ENCODE results near the gene FTH1. TPM values are rescaled to one million over a fixed set of nuclear protein-coding genes. Genes with fewer than 3 reads are reported as not detected.

The FTH1 gene
- total RNA-seq, 4 donors from 2014 or later: 1,945 to 2,292 (median 2,070) TPM

DNA sequence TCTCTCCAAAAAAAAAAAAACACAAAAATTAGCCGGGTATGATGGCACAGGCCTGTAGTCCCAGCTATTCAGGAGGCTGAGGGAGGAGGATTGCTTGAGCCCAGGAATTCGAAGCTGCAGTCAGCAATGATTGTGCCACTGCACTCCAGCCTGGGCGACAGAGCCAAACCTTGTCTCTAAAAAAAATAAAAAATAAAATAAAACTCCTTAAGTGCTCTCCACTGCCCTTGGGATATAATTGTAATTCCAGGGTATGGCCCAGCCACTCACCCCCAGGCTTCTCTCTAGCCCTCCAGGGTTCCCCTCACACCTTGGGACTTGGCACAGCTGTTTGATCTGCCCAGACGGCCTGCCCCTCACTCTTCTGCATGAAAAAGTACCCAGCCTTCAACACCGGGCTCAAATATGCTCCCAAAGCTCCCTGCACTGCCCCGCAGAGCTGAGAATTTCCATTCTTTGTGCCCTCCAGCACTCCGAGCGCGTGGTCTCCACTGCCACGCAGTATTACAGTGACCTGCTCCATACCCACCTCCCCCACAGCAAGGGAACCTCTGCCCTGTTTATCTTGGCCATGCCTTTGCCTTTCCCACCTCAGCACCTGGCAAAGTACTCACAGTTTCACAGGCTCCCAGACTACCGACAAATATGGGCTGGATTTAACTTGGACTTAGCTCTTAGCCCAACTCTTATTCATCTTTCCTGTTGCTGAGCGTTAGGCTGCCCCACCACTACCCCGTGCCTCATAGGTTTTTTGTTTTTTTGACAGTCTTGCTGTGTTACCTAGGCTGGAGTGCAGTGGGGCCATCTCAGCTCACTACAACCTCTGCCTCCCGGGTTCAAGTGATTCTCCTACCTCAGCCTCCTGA is 7.6 kb upstream of the FTH1 start:
- H3K4me1 ChIP-seq: peaks cover 26 to 95% (median 60%) of the 10 kb centered on the region in 3 donors
- TF ChIP-seq, protein P1, sequence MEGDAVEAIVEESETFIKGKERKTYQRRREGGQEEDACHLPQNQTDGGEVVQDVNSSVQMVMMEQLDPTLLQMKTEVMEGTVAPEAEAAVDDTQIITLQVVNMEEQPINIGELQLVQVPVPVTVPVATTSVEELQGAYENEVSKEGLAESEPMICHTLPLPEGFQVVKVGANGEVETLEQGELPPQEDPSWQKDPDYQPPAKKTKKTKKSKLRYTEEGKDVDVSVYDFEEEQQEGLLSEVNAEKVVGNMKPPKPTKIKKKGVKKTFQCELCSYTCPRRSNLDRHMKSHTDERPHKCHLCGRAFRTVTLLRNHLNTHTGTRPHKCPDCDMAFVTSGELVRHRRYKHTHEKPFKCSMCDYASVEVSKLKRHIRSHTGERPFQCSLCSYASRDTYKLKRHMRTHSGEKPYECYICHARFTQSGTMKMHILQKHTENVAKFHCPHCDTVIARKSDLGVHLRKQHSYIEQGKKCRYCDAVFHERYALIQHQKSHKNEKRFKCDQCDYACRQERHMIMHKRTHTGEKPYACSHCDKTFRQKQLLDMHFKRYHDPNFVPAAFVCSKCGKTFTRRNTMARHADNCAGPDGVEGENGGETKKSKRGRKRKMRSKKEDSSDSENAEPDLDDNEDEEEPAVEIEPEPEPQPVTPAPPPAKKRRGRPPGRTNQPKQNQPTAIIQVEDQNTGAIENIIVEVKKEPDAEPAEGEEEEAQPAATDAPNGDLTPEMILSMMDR (IDR thresholded peaks at IDR 0.05): no peak
- TF ChIP-seq EP300 (IDR thresholded peaks at IDR 0.05) (no peak), POLR2A (IDR thresholded peaks at IDR 0.05) (no peak), POLR2AphosphoS5 (IDR thresholded peaks at IDR 0.05) (no peak)
- WGBS, 2 donors (ENCODE audit: low coverage in 1 of 2): 46 to 49% methylated on average over 7 to 9 of the region's 14 CpGs

DNA sequence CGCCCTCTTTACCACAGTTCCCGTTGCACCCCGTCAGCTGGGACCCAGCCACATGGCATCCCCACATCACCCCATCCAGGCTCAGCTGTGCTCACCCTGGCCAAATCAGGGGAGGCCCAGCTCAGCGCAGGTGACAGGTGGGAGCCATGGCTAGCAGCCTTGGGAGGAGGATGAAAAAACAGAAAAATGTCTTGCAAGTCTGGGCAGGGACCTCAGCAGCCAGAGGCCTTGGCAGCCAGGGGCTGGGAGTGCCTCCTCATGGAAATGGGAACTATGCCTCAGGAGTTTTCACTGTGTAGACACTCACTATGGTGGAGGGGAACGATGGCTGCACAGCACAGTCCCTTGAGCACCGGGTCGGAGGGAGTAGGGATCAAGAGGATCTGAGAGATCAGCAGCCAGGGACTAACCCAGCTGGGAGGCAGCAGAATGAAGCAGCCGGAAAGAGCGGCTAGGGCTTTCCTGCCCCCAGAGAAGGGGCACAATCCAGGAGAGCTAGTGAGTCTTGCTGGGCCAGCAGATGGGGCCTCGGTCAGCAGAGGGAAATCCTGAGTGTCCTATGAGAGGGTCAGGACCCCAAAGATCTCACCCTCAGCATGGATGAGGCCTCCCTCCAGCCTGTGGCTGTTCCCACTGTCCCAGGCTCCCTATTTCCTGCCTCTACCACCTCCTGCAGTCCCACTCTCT is 6.2 kb upstream of the FTH1 start:
- peaks cover 26 to 100% (median 62%) of the 10 kb centered on the region in 3 donors for H3K4me1 ChIP-seq
- WGBS, 2 donors (ENCODE audit: low coverage in 1 of 2): 63 to 68% methylated on average over 1 to 4 of the region's 10 CpGs
- H3K27ac ChIP-seq: peak overlapping the region; percentile 91 to 99 (median 97)
- no peaks in the 10 kb centered on the region for H3K27me3 ChIP-seq
- no peak for ATAC-seq
- H3K9me3 ChIP-seq: no peaks in the 10 kb centered on the region
- TF ChIP-seq, protein P1 (IDR thresholded peaks at IDR 0.05): peak in 1 of 4 experiments; percentile 15
- TF ChIP-seq POLR2AphosphoS5 (IDR thresholded peaks at IDR 0.05) (no peak), EP300 (IDR thresholded peaks at IDR 0.05) (no peak), POLR2A (IDR thresholded peaks at IDR 0.05) (no peak)
- H3K4me3 ChIP-seq: no peak overlapping the region
- H3K36me3 ChIP-seq: no peaks in the 10 kb centered on the region

More for the DNA sequence above, 7.6 kb upstream of the FTH1 start:
- ATAC-seq: no peak
- Histone ChIP-seq H3K36me3 (no peaks in the 10 kb centered on the region), H3K27me3 (no peaks in the 10 kb centered on the region), H3K9me3 (no peaks in the 10 kb centered on the region), H3K4me3 (no peak overlapping the region), H3K27ac (peak overlapping the region; percentile 55 to 99 (median 95))

DNA sequence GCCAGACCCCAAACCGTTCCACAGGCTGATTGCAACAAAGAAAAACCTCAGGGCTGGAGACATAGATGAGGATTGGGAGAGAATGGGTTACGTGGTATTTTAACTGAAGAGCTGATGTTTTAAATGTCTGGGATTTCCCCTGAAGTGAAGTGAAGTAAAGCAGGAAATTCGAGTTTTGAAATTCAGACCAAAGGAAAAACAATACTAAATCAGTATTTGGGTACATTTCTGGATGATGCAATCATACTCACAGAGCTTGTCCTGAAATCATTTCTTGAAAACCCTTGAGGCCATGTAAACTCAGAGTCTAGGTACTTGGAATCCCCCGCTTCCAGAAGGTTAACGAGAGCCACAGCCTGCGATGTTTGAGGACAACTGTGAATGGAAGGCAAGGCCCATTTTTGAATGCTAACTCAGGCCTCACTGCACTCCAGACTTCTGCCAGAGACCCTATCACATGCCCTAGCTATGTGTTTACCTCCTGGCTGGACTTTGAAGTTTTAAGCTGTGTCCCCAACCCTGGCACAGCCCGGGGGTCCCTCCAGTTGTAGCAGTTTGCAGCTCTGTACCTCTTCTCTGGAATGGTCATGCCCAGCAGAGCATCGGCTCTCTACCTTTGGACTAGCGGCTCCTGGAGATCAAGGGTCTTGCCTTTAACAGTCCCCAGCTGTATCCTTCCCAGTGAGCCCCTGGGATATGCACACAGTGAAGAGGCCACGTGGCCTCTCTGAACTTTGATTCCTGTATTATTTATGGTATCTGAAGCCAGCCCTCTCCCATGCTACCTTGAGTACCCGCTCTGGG is 5.4 kb upstream of the FTH1 start:
- 46 to 48% methylated on average over 9 to 10 of the region's 11 CpGs for WGBS, 2 donors (ENCODE audit: low coverage in 1 of 2)
- H3K4me3 ChIP-seq: peak overlapping the region in 1 of 2 donors; percentile 28

DNA sequence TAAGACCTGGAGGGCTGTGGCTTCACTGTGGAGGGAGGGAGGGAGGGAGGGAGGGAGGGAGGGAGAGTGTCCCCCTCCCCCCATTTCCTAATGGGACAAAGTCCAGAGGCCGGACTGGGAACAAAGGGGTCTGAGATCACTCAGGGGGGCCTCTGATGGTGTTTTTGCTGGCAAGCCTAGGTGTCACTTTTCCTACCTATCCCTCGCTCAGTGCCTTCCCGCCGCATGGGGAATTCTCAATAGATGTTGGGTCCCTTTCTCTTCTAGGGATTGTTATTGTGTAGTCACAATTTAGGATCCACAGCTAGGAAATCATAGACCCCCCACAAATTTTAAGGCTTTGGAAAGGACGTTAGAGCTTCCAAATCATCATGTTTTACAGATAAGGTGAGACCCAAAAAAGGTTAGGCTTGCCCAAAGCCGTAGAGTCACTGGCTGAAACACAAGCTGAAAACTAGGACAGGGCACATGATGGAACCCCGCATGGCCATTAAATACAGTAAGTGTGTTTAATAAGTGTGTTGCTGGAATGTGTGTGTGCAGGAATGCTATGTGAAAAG is 4.8 kb upstream of the FTH1 start:
- Histone ChIP-seq H3K4me1 (peaks cover 23 to 92% (median 58%) of the 10 kb centered on the region in 3 donors), H3K4me3 (peak overlapping the region in 1 of 2 donors; percentile 28)

More for the DNA sequence above, 5.4 kb upstream of the FTH1 start:
- TF ChIP-seq, protein P1 (IDR thresholded peaks at IDR 0.05): no peak
- TF ChIP-seq POLR2AphosphoS5 (IDR thresholded peaks at IDR 0.05): peak; percentile 81
- no peak for TF ChIP-seq POLR2A (IDR thresholded peaks at IDR 0.05)
- TF ChIP-seq EP300 (IDR thresholded peaks at IDR 0.05): no peak
- ATAC-seq: peak; percentile 14
- Histone ChIP-seq H3K27ac (peak overlapping the region; percentile 91 to 99 (median 97)), H3K4me1 (peaks cover 23 to 99% (median 58%) of the 10 kb centered on the region in 3 donors), H3K27me3 (no peaks in the 10 kb centered on the region), H3K36me3 (no peaks in the 10 kb centered on the region), H3K9me3 (no peaks in the 10 kb centered on the region)

More for the DNA sequence above, 4.8 kb upstream of the FTH1 start:
- no peaks in the 10 kb centered on the region for H3K27me3 ChIP-seq
- TF ChIP-seq EP300 (IDR thresholded peaks at IDR 0.05): no peak
- no peak for TF ChIP-seq POLR2AphosphoS5 (IDR thresholded peaks at IDR 0.05)
- no peak for TF ChIP-seq POLR2A (IDR thresholded peaks at IDR 0.05)
- TF ChIP-seq, protein P1 (IDR thresholded peaks at IDR 0.05): no peak
- H3K27ac ChIP-seq: peak overlapping the region; percentile 91 to 99 (median 97)
- 6 to 32% methylated on average over 4 to 6 of the region's 7 CpGs for WGBS, 2 donors (ENCODE audit: low coverage in 1 of 2)
- no peak for ATAC-seq
- H3K9me3 ChIP-seq: no peaks in the 10 kb centered on the region
- no peaks in the 10 kb centered on the region for H3K36me3 ChIP-seq
